NAMALWA (cell line): ENCODE data around the gene NAV1.
A peak's percentile ranks its signal among the peaks of the same experiment; 100 is the strongest.

Experiments
- DNase-seq: peaks from one replicate; pipeline ENCODE4 v3.0.0-alpha.2; 2015; ENCODE audit warnings: low spot score

Gene NAV1

GRCh38 chr1:201551096-201551495 is 12.2 kb downstream of the NAV1 start:
- DNase-seq, result no peak

GRCh38 chr1:201551877-201552731 is 13.2 kb downstream of the NAV1 start:
- DNase-seq, result no peak

GRCh38 chr1:201552941-201553351 is 14.0 kb downstream of the NAV1 start:
- DNase-seq, result no peak

- no peak for DNase-seq
Measured at GRCh38 chr1:201553496-201554189, 14.7 kb downstream of the NAV1 start.

- no peak for DNase-seq
Measured at GRCh38 chr1:201554190-201554600, 15.3 kb downstream of the NAV1 start.

GRCh38 chr1:201554789-201555592 is 16.1 kb downstream of the NAV1 start:
- DNase-seq, result no peak

- no peak for DNase-seq
Measured at GRCh38 chr1:201555593-201555945, 16.6 kb downstream of the NAV1 start.

- DNase-seq, result no peak
Measured at GRCh38 chr1:201556841-201557571, 18.1 kb downstream of the NAV1 start.

- no peak for DNase-seq
Measured at GRCh38 chr1:201557572-201557958, 18.6 kb downstream of the NAV1 start.

- peak; percentile 79 for DNase-seq
Measured at GRCh38 chr1:201559679-201560162, 20.8 kb downstream of the NAV1 start.

GRCh38 chr1:201560328-201561194 is 21.6 kb downstream of the NAV1 start:
- DNase-seq, result no peak

- no peak for DNase-seq
Measured at GRCh38 chr1:201561195-201561564, 22.3 kb downstream of the NAV1 start.

- DNase-seq, result no peak
Measured at GRCh38 chr1:201561601-201562000, 22.7 kb downstream of the NAV1 start.

- no peak for DNase-seq
Measured at GRCh38 chr1:201562257-201562656, 23.3 kb downstream of the NAV1 start.

- no peak for DNase-seq
Measured at GRCh38 chr1:201562659-201563405, 23.9 kb downstream of the NAV1 start.

GRCh38 chr1:201563406-201563780 is 24.5 kb downstream of the NAV1 start:
- DNase-seq, result no peak

GRCh38 chr1:201563941-201564340 is 25.0 kb downstream of the NAV1 start:
- no peak for DNase-seq

GRCh38 chr1:201565024-201565730 is 26.2 kb downstream of the NAV1 start:
- no peak for DNase-seq

- no peak for DNase-seq
Measured at GRCh38 chr1:201565771-201566528, 27.0 kb downstream of the NAV1 start.
